ENCODE data around the gene PICK1. TPM values are rescaled to one million over a fixed set of nuclear protein-coding genes. Genes with fewer than 3 reads are reported as not detected.

The PICK1 gene
- total and polyA plus RNA-seq, 2 donors from 2014 or later = 28.4 to 43.4 TPM

DNA sequence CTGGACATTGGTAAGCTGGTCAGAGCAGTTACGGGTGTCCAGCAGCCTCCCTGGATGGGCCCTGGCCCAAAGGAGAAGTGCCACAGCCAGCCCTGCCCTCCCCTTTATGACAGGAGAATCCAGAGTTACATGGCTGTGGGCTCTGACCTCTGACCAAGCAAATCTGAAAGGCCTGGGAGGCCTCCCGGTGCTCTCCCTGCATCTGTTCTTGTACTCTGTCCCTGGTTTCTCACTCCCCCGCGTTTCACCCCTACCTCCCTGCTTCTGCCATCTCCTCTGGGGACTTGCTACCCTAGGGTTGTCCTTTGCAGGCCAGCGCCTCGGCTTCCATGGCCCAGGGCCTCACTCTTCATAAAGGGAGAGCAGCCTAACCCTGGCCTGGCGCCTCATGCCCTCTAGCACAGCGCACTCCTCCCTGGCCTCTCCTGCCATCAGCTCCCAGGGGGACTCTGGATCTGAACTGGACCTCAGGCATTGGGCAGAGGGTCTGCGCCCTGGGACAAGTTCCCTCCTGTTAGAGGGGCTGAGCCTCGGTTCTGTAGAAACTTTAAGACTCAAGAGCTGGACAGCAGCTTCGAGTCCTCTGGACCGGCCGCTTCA lies 10.7 kb downstream of the PICK1 start:
- Histone ChIP-seq H3K9me3 (ENCODE audit: control insufficient read depth in 2 of 3, insufficient read depth in 1 of 3, low read length in 3 of 3) (no peaks in the 10 kb centered on the region), H3K4me1 (ENCODE audit: control insufficient read depth in 2 of 3, insufficient read depth in 2 of 3, low read depth in 1 of 3, low read length in 3 of 3) (peaks cover 0 to 3% (median 0%) of the 10 kb centered on the region in 3 donors), H3K9ac (ENCODE audit: low read length in 3 of 3) (no peak overlapping the region), H3K27me3 (ENCODE audit: control insufficient read depth, insufficient read depth, low read length) (no peaks in the 10 kb centered on the region), H3K27ac (ENCODE audit: low read depth in 2 of 2, low read length in 2 of 2) (no peak overlapping the region), H3K36me3 (ENCODE audit: control insufficient read depth in 2 of 3, insufficient read depth in 3 of 3, low read length in 3 of 3) (peaks cover 0 to 38% (median 23%) of the 10 kb centered on the region in 3 donors), H3K4me3 (ENCODE audit: low read length in 3 of 3) (no peak overlapping the region)
- intact Hi-C loops (cut with DNase I) = no loop called here
- DNase-seq (peak in 1 of 5 donors; percentile 66), FAIRE-seq (no peak)
- TF ChIP-seq, protein P1, sequence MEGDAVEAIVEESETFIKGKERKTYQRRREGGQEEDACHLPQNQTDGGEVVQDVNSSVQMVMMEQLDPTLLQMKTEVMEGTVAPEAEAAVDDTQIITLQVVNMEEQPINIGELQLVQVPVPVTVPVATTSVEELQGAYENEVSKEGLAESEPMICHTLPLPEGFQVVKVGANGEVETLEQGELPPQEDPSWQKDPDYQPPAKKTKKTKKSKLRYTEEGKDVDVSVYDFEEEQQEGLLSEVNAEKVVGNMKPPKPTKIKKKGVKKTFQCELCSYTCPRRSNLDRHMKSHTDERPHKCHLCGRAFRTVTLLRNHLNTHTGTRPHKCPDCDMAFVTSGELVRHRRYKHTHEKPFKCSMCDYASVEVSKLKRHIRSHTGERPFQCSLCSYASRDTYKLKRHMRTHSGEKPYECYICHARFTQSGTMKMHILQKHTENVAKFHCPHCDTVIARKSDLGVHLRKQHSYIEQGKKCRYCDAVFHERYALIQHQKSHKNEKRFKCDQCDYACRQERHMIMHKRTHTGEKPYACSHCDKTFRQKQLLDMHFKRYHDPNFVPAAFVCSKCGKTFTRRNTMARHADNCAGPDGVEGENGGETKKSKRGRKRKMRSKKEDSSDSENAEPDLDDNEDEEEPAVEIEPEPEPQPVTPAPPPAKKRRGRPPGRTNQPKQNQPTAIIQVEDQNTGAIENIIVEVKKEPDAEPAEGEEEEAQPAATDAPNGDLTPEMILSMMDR (IDR thresholded peaks at IDR 0.05; ENCODE audit: borderline replicate concordance, extremely low read depth, insufficient read depth) = no peak

- H3K27ac ChIP-seq (ENCODE audit: low read depth in 2 of 2, low read length in 2 of 2) = peak overlapping the region in 1 of 2 donors; percentile 43
- H3K9ac ChIP-seq (ENCODE audit: low read length in 3 of 3) = no peak overlapping the region
These were observed 11.6 kb downstream of the PICK1 start for GRCh38 chr22:38068641-38069371.

GRCh38 chr22:38069372-38070249 lies 12.4 kb downstream of the PICK1 start:
- no peak overlapping the region for H3K9ac ChIP-seq (ENCODE audit: low read length in 3 of 3)
- H3K27ac ChIP-seq (ENCODE audit: low read depth in 2 of 2, low read length in 2 of 2) = peak overlapping the region; percentile 43 to 65
- intact Hi-C loops (cut with DNase I) = no loop called here
- DNase-seq (peak in 1 of 5 donors; percentile 68), FAIRE-seq (no peak)
- TF ChIP-seq, protein P1 (IDR thresholded peaks at IDR 0.05; ENCODE audit: borderline replicate concordance, extremely low read depth, insufficient read depth) = no peak
- no peak overlapping the region for H3K4me3 ChIP-seq (ENCODE audit: low read length in 3 of 3)
- no peaks in the 10 kb centered on the region for H3K9me3 ChIP-seq (ENCODE audit: control insufficient read depth in 2 of 3, insufficient read depth in 1 of 3, low read length in 3 of 3)
- peaks cover 0 to 44% (median 28%) of the 10 kb centered on the region in 3 donors for H3K36me3 ChIP-seq (ENCODE audit: control insufficient read depth in 2 of 3, insufficient read depth in 3 of 3, low read length in 3 of 3)
- peaks cover 0 to 3% (median 0%) of the 10 kb centered on the region in 3 donors for H3K4me1 ChIP-seq (ENCODE audit: control insufficient read depth in 2 of 3, insufficient read depth in 2 of 3, low read depth in 1 of 3, low read length in 3 of 3)
- H3K27me3 ChIP-seq (ENCODE audit: control insufficient read depth, insufficient read depth, low read length) = no peaks in the 10 kb centered on the region

More at GRCh38 chr22:38068641-38069371, 11.6 kb downstream of the PICK1 start:
- FAIRE-seq (no peak), DNase-seq (peak in 1 of 5 donors; percentile 48)
- Histone ChIP-seq H3K27me3 (ENCODE audit: control insufficient read depth, insufficient read depth, low read length) (no peaks in the 10 kb centered on the region), H3K4me3 (ENCODE audit: low read length in 3 of 3) (no peak overlapping the region), H3K4me1 (ENCODE audit: control insufficient read depth in 2 of 3, insufficient read depth in 2 of 3, low read depth in 1 of 3, low read length in 3 of 3) (peaks cover 0 to 3% (median 0%) of the 10 kb centered on the region in 3 donors), H3K9me3 (ENCODE audit: control insufficient read depth in 2 of 3, insufficient read depth in 1 of 3, low read length in 3 of 3) (no peaks in the 10 kb centered on the region), H3K36me3 (ENCODE audit: control insufficient read depth in 2 of 3, insufficient read depth in 3 of 3, low read length in 3 of 3) (peaks cover 0 to 44% (median 28%) of the 10 kb centered on the region in 3 donors)
- intact Hi-C loops (cut with DNase I) = no loop called here
- TF ChIP-seq, protein P1 (IDR thresholded peaks at IDR 0.05; ENCODE audit: borderline replicate concordance, extremely low read depth, insufficient read depth) = no peak
